Activated CD8-positive, alpha-beta memory T cell treated with anti-CD3 and anti-CD28 coated beads, Interleukin-2, amount 50 U/mL, for 1 hour (primary cell): Measurements from ENCODE around the gene OR10G7.
"Not testable (repeated sequence)": the region's sequence is repeated elsewhere in the genome, so short reads cannot be mapped to it uniquely, and the experiment has no call there.

ENCODE experiments used
- DNase-seq: peaks from one replicate; pipeline ENCODE4 v3.0.0-alpha.2; 2020; ENCODE audit errors: extremely low read depth

OR10G7 gene

GRCh38 chr11:124043420-124043819 lies 2.3 kb upstream of the OR10G7 start:
- no peak for DNase-seq

GRCh38 chr11:124039557-124039956 lies 1.6 kb downstream of the OR10G7 start:
- no peak for DNase-seq

GRCh38 chr11:124036666-124037065 lies 4.5 kb downstream of the OR10G7 start:
- no peak for DNase-seq

- no peak for DNase-seq
These were observed 14.6 kb downstream of the OR10G7 start, which contains the start of gene OR10G8 for GRCh38 chr11:124026498-124026897. Gene OR10G8 (plus strand): TSS chr11:124026798. CDS start chr11:124029623, 2,825 bp downstream.

- not testable (repeated sequence) for DNase-seq
These were observed 25.3 kb downstream of the OR10G7 start for GRCh38 chr11:124015837-124016236.

- no peak for DNase-seq
These were observed 28.4 kb downstream of the OR10G7 start, which contains the start of gene OR10G4 for GRCh38 chr11:124012697-124013096. Gene OR10G4 (plus strand): TSS chr11:124012997. CDS start chr11:124015575, 2,578 bp downstream.

- no peak for DNase-seq
These were observed 46.0 kb downstream of the OR10G7 start, which contains the start of gene OR10G6 for GRCh38 chr11:123995119-123995518. Gene OR10G6 (minus strand): TSS chr11:123995161. CDS start chr11:123995161, 0 bp downstream.
